HG03558 (cell line): Measurements from ENCODE around the gene P3H4.

Source experiments
- ATAC-seq: cut with Tn5 transposase; IDR thresholded peaks from one replicate; pipeline ENCODE4 v1.9.1; 2021; ENCODE audit warnings: moderate number of reproducible peaks; ENCODE audit not compliant: unreplicated experiment; ENCODE audit errors: extremely low read depth

P3H4 gene

DNA sequence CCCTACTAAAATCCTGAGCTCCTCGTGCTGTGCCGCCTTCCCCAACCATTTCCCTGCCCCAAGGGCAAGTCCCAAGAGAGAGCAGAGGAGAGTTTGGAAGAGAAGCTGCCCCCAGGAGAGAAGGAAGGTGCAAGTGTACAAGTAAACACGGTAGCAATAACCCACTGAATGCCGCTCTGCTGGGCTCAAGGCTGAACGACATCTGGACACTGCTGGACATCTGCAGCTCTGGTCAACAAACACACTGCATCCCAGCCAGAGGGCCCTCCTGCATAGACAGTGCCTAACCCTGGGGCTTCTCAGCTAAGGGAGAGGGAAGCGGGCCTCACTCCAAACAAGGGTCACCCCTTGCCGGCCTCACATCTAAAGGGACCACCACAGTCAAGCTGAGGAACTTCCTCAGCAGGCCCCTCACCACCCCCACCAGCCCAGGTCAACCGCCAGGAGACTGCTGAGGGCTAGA is 38.0 kb downstream of the P3H4 start:
- ATAC-seq: no peak

DNA sequence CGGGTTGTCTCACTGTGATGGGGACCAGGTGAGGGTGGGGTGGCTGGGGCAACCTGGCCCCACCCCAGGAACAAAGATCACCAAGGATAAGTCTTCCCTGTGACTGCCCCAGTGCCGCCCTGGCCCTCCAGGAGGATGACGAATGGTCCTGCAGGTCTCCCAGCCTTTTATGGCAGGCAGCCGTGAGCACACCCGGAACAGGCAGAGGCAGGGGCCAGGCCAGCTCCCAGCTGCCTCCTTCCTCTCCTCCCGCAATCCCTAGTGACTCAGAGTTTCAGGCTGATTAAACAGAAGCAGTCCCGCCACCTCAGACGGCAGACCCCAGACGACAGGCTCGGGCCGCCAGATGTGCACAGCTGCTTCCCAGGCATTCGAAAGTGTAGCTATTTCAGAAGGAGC is 38.6 kb downstream of the P3H4 start:
- ATAC-seq: no peak

DNA sequence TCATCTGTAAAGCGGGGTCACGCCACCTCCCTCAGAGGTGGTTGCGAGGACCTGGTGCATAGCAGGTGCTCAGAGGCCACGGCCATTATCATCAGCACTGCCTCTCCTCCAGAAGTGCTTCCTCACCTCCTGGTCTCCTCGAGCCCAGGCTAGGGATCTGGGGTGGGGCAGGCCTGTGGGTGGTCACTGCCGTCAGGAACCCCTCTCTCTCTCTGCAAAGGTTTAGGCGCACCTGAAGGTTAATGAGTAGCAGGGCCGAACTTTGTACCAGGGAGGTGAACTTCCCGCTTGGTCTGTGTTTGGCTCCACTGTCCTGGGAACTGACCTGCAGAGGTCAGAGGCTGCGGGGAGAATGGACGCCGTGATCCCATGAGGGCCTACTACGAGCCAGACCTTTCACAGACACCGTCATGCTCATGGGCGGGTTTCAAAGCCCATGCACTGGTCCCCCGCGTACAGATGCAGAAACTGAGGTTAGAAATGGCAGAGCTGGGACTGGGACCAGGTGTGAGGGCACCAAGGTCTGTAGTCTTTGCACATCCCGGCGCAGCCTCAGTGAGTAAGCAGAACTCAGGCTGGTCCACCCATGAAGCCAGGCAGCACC is 39.1 kb downstream of the P3H4 start:
- no peak for ATAC-seq

DNA sequence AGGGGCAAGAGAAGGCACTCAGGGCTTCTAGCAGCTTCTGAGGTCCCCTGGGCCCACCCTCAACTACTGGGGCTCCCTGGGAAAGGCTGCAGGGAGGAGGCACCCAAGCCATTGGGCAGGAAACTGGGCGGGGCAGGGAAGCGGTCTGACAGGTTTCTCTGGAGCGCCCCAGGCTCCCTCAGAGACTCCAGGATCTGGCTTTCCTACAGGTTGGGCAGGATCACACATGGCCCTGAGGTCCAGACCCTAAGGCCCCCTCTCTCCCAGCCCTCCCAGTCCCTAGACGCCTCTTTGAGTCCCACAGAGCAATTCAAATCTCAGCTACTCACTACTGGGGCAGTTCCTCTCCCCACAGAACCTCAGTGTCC is 39.5 kb downstream of the P3H4 start:
- ATAC-seq: no peak

DNA sequence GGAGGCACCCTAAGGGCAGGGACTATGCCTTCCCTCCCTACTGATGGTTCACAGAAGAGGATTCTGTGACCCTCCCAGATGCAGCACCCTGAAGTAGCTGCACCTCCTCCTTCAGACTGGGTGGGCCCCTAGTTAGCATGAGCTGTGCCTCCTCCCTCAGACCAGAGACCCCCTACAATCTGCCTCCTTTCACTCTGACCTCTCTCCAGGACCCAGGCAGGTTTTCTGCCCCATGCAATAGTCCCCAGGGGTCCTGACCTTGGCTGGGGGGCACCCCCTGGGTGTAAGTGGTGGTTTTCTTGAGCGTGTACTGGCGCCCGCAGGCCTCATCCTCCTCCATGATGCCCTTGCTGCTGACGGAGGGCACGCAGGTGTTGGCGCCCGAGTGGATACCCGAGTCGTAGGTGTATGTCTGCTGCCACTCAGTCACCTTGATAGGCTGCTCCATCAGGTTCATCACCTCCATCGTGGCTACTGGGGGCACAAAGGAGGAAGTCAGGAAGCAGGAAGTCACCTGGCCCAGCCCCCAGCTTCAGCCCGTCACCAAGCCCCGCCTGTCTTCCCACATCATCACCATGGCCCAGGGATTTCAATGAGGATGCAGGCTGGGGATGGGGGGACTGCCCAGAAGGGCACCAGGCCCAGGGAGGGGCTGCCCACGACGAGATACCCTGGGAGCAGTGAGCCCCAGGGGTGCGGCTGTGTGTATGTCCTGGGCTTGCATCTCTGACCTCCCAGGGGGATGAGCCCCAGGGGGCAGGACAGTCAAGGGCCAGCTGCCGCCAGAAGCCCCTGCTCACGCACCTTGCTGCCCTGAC is 40.2 kb downstream of the P3H4 start:
- no peak for ATAC-seq

DNA sequence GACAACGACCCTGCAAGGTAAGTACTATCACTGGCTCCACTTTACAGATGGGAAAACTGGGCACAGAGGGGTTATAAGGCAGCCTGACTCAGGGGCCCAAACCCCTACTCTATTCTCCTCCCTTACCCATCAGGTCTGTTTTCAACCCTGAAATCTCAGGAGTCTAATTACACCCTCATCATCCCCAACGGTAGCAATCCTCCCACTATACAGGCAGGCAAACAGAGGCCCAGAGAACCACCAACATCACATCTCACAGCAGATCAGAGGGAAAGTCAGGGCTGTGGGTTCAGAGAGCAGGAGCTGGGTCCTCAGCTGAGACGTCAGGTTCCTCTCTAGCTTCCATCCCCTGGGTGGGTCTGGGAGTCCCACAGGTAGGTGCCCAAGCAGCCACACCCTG is 41.8 kb downstream of the P3H4 start:
- no peak for ATAC-seq

DNA sequence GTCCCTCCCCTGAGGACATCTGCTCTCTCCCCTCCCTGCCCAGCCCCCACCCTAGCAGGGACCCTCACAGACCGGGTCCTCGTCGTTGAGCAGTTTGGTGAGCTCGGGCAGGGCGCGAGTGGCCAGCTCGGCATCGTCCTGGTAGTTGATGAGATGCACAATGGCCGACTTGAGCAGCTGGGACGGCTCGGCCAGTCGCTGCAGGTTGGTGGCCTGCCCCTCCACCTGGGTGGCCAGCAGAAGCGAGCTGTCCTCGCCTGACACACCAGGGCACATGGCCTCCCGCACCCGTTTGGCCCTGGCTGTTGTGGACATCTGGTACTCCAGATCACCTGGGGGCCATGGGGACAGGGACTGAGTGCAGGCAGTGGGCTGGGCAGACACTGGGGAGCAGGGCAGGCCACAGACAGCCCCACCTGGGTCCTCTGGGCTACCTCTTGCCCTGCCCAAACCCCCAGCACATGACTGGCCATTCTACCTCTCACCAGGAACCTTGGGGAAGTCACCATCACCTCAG is 42.3 kb downstream of the P3H4 start:
- ATAC-seq: no peak

DNA sequence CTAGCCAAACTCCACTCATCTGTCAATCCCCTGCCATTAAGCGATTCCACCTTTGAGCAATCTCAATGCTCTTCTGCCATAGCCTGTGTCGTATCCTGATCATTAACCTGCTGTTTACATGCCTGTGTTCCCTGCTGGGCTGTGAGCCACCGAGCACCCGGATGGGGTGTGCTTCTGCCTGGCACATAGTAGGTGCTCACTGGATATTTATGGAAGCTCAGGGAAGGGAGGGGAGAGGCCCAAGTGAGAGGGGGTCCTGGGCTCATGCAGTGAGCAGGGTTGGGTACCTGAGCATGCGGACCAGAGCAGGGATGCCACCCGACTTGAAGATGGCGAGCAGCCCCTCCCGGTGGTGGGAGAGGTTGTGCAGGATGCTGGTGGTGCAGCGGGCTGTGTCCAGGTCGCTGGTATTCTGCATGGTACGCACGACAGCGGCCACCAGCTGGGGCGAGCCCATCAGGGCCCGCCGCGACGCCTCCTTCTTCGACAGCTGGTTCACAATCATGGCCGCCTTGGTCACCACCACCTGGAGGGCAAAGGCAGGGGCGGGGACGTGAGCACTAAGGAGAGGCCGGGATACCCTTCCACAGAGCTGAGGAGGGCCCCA is 43.0 kb downstream of the P3H4 start:
- no peak for ATAC-seq

DNA sequence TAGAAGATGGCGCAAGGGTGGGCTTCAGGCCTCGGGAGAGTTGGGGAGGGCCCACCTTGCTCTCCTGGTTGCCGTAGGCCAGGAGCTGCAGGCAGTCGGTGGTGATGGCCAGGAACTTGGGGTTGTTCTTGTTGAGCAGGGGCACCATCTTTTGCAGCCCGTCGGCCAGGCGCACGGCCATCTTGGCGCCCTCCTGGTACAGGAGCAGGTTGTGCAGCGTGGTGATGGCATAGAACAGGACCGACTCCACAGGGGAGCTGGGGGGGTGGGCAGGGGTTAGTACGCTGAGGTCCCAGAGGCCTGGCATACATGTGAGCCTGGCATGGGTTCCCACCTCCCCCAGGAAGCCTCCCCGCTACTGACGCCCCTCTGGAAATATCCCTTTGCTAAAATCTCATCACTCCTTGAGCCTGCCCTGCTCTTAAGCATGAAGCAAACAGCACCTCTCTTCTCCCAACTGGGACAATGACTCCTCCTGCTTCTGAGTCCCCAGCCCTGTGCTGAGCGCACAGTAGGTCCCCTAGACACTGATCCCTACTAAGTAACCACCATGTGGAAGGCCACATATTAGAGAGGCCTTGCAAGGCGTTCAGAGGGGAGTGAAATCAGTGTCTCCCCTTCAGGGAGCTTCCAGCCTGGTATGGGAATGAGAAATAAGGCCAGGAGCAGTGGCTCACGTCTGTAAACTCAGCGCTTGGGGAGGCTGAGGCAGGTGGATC is 44.3 kb downstream of the P3H4 start:
- ATAC-seq: no peak

DNA sequence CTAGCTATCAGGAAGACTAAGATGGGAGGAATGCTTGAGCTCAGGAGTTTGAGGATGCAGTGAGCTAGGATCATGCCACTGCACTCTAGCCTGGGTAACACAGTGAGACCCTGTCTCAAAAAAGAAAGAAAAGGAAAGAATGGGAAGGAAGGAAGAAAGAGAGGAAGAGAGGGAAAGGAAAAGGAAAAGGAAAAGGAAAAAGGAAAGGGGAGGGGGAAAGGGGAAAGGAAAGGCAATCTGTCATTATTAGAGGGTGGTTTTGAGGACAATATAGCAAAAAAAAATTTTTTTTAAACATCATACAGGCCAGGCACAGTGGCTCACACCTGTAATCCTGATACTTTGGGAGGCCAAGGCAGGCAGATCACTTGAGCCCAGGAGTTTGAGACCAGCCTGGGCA is 45.6 kb downstream of the P3H4 start:
- ATAC-seq: no peak

DNA sequence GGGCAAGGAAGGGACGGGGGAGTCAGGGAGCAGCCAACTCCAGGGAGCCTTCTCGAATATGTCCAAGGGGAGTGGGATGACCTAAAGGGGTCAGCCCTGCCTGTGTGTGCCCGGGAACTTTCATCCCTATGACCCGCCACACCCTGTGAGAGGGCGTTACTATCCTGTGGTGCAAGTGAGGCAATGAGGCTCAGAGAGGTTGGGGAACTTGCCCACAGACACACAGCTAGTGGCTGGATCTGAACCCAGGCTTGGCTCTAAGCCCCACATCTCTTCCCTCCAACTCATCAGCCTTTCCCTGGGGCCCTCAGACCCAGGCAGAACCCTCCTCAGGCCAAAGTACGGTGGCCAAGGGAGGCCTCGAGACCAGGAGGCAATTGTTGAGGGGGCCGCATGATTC is 48.4 kb downstream of the P3H4 start:
- no peak for ATAC-seq

DNA sequence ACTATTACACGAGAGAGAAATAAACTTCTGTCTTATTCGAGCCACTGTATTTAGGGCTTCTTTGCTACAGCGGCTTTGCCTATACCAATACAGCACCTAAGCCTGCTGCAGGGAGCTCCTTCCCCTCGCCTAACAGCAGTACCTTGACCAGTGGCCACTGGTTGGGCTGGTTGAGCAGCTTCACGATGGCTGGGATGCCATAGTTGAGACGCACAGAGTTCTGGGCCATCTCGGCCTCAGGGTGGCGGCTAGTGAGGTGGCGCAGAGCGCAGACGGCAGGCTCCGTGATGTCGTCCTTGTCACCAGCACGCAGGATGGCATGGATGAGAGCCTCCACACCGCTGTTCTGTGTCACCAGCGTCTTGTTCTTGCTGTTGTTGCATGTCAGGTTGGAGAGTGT is 48.9 kb downstream of the P3H4 start:
- ATAC-seq: no peak

DNA sequence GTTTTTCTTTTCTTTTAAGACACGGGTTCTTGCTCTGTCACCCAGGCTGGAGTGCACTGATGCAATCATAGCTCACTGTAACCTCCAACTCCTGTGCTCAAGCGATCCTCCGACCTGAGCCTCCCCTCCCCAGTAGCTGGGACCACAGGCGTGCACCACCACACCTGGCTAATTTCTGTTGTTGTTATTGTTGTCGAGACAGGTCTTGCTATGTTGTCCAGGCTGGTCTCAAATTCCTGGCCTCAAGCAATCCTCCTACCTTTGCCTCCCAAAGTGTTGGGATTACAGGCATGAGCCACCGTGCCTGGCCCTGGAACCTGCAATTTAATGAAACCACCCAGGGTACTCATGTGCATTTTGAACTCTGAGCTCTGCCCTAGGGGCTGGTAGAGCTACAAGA is 49.4 kb downstream of the P3H4 start:
- no peak for ATAC-seq

DNA sequence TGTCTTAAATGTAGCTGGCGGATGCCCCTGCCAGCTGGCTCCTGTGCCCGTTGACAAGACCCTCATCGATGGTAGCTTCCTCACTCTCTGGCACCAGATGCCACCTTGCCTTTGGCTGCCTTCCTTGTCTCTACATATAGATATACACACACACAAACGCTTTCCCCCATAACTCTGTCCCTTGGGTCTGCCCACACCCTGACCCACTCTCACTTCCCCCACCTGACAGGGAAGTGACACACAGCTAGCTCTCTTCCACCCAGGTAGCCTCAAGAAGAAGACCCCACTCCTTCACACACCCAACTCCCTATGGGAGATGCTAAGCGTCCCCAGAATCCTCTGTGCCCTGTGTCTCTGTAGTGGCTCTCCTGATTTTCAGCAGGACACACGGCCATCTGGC is 50.9 kb downstream of the P3H4 start:
- ATAC-seq: no peak

DNA sequence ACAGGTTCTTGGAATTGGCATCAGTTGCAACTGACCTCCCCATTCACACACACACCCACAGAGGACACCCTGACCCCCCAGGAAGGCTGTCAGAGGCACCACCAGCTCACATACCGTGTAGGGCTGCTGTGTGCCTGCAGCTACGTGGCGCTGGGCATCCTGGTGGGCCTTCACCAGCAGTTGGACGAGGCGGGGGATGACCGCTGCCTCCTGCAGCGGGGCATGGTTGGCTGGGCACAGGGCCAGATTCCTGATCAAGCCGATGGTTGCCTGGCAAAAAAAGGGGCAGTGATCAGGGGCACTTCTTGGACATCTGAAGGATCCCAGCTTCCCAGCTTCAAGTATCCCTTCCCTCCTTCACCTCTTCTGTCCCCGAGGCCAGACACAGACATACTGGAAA is 53.1 kb downstream of the P3H4 start:
- ATAC-seq: no peak

DNA sequence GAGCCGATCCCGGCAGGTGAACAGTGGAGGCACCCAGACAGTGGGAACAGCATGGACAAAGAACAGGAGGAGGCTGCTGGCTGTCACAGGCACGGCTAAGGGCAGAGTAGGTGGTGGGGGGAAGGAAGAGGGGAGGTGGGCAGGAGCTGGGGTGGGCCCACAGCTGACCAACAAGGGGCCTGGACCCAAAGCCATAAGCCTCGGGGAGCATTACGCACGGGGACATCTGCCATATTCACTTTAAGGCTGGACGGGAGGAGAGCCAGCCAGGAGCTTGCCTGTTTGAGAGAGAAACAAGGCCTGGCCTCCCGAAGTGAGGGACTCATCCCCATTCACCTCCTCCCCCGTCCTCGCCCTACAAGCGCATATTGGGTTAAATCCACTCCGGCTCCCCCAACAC is 57.7 kb downstream of the P3H4 start:
- no peak for ATAC-seq
